GM18511 (cell line): ENCODE data around the gene SH3BP5.

ENCODE experiments used
- ATAC-seq: cut with Tn5 transposase; IDR thresholded peaks from one replicate; pipeline ENCODE4 v1.9.1; 2021; ENCODE audit warnings: mild to moderate bottlenecking, moderate library complexity; ENCODE audit not compliant: unreplicated experiment

Gene SH3BP5

DNA sequence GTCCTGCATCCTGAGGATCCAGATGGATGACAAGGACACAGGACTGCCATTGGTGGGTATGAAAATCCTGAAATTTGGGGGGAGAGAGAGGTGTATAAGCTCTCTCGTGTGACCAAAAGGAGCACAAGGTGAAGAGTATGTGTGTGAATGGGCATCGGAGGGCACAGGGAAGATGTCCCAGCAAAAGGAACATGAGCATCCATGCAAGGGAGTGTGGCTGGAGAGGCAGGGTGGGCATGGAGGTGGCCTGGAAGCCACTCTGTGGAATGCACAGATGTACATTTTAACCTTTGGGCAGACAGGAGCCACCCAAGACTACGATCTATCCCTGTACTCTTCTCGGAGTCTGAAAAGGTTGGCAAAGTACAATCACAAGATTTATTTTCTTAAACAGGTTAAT, 71.9 kb downstream of the SH3BP5 start:
- no peak for ATAC-seq

DNA sequence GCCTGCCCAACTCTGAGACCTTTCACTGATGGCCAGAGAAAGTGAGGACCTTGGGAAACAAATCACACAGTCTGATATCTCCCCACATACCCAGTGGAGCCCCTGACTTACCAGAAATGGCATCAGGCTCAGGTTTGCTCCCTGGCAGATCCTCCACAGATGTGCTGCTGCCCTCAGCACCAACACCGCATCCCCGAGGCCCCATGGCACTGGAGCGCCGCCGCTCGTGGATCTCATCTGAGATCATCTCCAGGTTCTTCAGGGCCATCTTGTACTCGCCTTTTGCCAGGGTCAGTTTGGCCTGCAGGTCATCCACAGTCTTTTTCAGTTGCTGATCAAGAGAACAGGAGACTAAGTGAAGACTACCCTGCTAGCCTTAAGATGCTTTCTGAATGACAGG, 73.7 kb downstream of the SH3BP5 start:
- no peak for ATAC-seq

DNA sequence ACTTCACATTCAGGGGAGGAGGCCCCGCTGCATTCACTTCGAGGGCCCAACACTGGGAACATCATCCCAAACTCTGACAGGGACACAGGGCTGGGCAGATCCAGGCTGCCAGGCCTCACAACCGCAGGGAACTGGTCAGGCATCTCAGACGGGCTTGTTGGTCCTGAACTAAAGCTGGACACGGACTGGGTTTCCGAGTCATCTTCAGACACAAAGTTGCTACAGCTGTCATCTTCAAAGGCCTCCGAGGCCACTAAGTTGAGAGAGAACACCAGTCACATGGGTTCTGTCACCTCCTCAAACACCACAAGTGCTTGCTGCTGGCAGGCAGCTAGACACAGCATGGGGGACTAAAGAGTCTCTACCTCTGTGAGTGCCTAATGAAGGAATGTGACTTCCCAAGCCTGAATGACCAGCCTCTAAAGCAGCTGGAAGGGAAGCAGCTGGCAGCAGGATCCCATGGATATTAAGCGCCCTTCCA, 75.5 kb downstream of the SH3BP5 start:
- no peak for ATAC-seq

DNA sequence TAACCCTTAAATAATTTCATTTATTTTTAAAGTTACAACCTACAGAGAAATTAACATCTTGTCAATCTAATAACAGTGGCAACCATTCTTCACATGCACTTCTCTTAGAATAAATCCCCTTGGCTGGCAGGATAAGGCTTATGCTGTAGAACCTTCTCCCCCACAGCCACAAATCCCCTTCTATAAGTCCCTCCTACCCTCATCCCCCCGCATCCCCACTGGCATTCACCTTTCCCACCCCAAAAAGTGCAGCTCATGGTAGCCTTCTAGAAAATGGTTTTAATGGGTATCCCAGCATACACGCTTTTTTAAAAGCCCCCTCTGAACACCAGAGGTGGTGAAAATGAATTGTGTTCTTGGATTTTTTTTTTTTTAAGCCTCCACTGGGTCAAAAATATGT, 77.2 kb downstream of the SH3BP5 start:
- ATAC-seq, result no peak

DNA sequence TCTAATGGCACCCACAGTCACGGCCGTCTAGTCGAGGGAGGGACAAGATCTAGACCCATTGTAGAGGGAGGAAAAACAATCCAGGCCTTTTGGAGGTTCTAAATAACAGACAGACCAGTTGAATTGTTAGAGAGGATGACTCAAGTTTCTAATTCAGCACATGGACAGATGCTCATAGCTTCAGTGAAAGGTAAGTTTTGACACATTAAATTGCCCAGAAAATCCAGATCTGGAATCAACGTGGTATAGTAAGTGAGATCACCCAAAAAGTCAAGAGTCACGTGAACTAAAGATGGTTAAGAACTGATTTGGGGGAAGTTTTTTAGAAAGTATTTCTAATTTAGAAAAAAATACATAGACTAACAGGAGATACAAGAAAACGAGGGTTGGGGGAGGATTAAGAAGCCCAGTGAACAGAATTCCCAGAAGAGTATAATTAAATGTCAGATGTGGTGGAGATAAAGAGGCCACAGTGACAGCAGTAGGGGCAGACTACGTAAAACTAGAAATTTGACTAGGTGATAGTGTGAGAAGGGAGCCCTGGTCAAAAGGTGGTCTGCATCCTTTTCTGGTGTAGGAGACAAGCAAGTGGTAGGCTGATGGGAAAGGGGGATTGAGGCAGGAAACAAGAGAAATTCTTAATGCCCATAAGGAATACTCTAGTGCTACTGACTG, 79.2 kb downstream of the SH3BP5 start:
- ATAC-seq, result no peak

DNA sequence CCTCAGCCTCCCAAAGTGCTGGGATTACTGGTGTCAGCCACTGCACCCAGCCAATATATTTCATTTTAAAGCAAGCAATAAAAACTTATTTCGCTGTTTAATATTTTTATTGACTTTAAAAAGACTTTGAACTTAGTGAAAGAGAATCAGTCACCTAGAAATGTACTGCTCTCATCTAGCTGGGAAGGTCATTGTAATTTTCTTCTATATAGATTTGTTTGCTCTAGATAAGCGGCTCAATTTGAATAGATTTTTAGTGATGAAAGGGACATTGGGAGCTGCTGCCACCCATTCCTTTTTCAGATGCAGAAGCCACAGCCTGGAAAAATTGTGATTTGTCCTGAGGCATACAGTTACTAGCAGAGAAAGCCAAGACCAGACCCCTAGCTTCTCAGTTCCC, 86.2 kb downstream of the SH3BP5 start:
- no peak for ATAC-seq

DNA sequence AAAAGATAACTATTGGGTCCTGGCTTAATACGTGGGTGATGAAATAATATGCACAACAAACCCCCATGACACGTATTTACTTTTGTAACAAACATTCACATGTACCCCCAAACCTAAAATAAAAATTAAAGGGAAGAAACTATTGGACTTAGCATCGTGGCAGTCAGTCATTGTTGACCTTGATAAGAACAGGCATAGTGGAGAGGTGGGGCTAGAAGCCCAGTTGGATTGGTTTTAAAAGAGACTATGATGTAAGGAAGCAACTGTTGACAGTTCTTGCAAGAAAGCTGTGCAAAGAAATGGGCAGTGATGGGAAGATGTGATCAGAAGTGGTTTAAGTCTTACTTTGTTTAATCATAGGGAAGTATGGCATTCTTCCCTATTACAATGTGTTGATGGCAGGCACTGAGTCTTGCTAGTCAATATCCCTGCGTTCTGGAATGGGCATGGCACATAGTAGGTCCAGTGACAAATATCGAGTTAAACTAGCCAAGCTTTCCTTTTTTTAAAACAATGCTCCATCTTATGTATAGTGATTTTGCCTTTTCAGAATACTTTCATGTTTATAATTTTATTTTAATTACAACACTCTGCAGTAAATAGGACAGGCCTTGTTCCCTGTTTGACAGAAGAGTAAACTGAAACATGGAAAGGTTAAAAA, 88.4 kb downstream of the SH3BP5 start:
- ATAC-seq, result no peak

DNA sequence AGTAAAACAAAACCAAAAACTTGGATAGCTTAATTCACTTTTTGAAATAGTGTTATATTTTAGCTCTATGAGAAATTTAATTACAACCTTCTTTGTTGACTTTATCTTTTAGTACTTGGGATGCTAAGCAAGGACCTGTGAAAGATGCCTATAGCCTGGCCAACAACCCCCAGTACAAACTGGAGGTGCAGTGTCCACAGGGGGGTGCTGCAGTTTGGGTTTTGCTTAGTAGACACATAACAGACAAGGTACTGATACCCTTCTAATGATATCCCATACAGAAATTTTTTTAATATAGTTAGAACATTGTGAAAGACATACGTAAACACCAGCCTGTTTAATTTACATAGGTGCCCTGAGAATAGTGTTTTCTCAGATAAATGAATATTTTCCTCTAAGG, 91.0 kb downstream of the SH3BP5 start:
- no peak for ATAC-seq

DNA sequence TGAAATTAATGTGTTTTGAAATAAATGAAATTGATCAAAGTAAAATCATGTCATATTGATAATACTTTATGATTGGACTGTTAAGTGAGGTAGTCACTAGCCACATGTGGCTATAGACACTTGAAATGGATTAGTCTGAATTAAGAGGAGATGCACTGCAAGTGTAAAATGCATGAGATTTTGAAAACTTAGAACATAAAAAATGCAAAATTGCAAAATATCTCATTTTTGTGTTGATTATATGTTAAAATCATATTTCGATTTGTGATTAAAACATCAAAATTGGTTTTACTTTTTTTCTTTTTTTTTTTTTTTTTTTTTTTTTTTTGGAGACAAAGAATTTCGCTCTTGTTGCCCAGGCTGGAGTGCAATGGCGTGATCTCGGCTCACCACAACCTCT, 103.1 kb downstream of the SH3BP5 start:
- ATAC-seq, result no peak

DNA sequence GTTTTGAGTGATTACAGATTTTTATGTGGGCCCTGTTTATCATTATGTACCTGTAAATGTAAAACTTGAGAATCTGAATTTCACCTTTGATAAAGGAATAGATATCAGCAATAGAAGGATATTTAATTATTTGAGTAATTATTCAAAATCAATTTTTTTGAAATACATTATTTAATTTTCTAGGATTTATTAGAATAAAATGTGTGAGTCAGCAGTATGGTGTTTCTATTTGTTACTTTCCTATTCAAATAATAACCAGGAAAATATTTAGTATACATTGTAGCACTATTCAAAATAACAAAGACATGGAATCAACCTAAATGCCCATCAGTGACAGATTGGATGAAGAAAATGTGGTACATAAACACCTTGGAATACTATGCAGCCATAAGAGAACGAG, 104.2 kb downstream of the SH3BP5 start:
- ATAC-seq, result no peak

DNA sequence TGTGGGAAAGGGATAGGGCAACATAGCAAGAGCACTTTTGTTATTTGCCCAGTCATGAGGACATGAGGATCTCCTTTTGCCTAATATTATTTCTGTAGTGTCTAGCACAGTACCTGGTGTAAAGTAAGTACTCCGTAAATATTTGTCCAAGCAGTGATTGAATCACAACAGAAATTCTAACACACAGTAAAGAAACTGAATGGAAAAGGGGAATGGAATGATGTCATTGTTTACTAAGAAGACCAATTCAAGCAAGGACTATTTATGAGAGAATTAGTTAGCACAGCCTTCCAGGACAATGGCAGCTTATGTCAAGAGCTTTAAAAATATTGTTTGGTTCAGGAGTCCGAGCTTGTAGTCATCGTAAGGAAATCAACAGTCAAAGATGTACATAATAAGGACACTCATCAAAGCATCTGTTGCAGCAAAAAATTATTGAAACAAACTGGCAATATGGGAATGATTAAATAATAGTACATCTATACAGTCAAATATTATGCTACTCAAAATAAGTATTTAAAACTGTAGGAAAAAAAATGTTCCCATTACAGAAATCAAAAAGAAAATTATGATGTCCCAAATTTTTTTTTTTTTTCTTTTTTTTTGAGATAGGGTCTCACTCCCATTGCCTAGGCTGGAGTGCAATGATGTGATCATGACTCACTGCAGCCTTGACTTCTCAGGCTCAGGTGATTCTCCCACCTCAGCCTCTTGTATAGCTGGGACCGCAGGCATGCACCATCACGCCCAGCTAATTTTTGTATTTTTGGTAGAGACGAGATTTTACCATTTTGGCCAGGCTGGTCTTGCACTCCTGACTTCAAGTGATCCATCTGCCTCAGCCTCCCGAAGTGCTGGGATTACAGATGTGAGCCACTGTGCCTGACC, 108.5 kb downstream of the SH3BP5 start:
- no peak for ATAC-seq

DNA sequence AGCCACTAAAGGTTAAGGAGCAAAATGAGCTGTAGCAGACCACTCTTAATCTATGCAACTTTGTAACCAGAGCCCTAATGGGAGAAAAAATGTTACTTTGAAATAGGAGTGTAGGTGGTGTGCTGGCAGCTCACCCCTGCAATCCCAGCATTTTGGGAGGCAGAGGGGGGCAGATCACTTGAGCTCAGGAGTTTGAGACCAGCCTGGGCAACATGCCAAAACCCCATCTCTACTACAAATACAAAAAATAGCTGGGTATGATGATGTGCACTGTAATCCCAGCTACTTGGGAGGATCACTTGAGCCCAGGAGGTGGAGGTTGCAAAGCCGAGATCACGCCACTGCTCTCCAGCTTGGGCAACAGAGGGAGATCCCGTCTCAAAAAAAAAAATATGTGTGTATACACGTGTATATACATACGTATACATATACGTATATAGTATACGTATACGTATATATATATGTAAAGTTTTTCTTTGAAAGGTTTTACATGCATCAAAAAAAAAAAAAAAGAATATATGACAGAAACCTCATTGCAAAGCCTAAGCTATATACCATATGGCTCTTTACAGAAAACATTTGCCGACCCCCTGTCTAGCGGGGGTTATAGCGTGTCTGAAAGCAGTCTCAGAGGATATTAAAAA, 110.7 kb downstream of the SH3BP5 start:
- no peak for ATAC-seq

DNA sequence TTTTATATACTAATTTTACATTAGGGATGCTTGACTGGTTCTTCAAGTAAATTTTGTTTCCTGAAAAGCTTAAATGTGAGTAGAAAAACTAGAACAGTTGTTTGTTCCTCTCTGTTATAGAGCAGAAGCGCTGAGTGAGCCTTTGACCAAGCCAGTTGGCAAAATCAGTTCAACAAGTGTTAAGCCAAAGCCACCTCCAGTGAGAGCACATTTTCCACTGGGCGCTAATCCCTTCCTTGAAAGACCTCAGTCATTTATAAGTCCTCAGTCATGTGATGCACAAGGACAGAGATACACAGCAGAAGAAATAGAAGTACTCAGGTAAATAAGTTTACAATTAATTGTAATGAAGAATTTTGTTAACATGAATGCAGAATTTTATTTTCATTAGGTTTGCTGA, 111.7 kb downstream of the SH3BP5 start:
- ATAC-seq, result no peak

DNA sequence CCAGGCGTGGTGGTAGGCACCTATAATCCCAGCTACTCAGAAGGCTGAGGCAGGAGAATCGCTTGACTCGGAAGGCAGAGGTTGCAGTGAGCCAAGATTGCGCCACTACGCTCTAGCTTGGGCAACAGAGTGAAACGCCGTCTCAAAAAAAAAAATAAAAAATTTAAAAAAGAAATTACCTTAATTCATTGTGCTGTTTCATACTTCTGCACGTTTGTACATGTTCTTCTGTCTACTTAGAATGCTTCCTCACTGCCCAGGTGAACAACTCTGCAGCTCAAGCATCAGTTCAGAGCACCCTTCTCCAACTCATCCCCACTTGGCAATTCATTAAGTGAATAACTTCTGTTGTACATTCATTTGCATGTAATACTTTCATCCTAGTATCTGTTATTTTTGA, 112.3 kb downstream of the SH3BP5 start:
- no peak for ATAC-seq

DNA sequence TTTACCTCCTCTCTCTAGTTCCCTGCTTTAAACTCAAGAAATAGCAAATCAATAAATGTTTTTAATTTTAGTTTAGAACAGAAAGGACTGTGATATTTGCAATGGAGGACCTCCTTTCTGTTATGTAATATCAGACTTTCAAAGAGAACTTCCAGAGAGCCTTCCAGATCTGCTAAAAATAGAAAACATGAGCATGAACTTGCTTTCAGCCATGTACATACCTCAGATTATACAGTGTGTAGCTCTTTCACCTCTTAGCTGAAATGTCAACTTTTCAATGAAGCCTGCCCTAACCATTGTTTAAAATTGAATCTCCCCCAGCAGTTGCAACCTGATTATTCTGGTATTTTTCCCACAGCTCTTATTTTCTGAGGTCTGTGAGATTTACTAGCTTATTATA, 113.7 kb downstream of the SH3BP5 start:
- ATAC-seq, result no peak

DNA sequence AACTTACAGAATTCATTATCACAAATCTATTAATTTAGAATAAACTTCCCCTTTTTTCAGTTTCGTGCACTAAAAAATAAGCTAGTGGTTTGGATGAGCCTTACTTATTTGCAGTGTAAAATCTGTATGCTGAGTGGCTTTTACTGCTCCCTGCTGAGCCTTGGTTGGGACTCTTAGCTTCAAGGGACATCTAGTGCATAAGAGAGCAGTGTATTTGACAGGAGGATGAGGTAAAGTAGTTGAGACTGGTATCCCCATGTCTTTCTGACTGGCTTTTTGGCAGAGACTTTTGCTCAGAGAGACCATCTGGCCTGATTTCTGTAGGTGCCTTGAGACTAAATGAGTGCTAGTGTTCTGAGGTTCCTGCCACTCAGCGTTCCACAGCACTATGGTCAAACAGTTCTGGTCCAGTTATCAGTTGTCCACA, 114.5 kb downstream of the SH3BP5 start:
- no peak for ATAC-seq

DNA sequence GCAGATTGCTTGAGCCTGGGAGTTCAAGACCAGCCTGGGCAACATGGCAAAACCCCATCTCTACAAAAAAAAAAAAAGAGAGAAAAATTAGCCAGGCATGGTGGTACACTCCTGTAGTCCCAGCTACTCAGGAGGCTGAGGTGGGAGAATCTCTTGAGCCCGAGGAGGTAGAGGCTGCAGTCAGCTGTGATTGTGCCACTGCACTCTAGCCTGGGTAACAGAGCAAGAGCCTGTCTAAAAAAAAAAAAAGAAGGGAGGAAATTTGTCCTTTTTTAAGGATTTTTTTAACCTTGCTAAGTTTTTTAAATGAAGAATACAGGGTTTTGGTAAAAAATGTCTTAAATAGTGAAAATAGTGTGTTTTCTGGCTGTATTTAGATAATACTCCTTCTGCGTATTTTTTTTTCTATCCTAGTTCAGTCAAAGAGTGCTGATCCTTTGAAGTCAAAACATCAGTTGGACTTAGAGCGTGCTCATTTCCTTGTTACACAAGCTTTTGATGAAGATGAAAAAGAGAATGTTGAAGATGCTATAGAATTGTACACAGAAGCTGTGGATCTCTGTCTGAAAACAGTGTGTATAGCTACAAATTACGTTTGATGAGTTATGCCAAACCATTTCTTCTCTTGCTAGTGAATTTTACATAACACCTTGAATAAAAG, 115.2 kb downstream of the SH3BP5 start:
- no peak for ATAC-seq

DNA sequence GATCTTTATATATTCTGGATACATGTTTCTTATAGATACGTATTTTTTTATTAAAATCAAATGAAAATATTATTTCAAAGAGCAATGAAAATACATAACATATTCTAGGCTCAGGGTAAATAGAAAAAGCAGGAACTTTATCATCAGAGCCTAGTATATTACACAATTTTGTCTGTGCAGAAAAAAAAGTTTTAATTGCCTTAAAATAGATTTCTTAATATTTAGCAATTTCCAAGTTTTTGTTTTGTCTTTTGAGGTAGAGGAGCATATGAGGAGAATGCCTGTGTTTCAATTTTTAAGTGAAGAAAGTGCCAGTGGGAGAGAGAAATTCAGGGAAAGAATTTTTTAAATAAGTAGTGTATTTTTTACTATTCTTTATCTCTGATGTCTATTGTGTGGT, 115.9 kb downstream of the SH3BP5 start:
- no peak for ATAC-seq

DNA sequence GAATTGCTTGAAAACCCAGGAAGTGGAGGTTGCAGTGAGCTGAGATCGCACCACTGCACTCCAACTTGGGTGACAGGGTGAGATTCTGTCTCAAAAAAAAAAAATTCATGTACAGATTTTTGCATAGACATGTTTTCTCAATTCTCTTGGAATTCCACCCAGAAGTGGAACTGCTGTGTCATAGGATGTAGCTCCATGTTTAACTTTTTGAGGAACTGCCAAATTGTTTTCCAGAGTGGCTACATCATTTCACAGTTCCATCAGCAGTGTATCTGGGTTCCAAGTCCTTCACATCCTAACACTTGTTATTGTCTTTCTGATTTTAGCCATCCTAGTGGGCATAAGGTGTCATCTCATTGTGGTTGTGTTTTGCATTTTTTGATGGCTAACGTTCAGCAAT, 116.4 kb downstream of the SH3BP5 start:
- ATAC-seq, result no peak

DNA sequence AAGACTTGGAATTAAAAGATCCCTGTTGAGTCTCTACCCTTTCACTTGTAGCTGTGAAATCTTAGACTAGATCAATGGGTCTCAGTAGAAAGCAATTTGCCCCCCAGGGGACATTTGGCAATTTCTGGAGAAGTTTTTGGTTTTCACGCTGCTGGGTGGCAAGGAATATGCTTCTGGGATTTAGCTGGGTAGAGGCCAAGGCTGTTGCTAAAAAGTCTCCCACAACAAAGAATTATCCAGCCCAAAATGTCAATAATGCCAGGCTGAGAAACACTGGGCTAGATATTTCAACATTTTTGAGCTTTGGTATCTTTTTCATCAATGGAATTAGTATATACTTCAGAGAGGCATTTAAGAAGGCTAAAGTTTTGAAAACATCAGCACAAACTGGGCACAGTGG, 117.6 kb downstream of the SH3BP5 start:
- ATAC-seq, result no peak

DNA sequence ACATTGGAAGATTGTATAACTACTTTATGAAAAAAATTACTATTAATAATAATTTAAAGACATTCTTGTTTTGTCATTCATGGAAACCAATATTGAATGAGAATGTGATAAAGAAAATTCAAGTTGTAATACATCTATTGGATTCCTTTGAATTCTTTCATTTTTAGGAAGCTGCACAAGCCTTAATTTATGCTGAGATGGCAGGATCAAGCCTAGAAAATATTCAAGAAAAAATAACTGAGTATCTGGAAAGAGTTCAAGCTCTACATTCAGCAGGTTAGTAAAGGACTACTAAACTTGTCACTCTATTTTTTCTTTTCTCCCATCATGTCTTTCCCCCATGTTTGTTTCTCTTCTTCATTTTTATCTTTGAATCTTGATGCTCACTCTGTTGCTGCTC, 120.4 kb downstream of the SH3BP5 start:
- ATAC-seq, result no peak
